Natural killer cell (primary cell): ENCODE data around the gene NCS1. TPM values are rescaled to one million over a fixed set of nuclear protein-coding genes. Genes with fewer than 3 reads are reported as not detected.

Source experiments
- ATAC-seq, 3 donors: fragments of 150-1000 bp in 2 of 3; fragments of 200-7000 bp in 1 of 3; cut with Tn5 transposase; 1 replicate in 1 of 3; 2 replicates in 2 of 3; pipeline ENCODE4 v1.10.0; 2021; ENCODE audit warnings: mild to moderate bottlenecking in 2 of 3, moderate library complexity in 2 of 3
- DNase-seq, 2 donors: peaks; one replicate each; pipeline versions ENCODE4 v3.0.0 to v3.0.0-alpha.2; 2013 to 2021; ENCODE audit warnings: mixed read lengths in 1 of 2
- H3K27ac ChIP-seq: one replicate; pipeline ENCODE4 v1.5.1; 2013; ENCODE audit warnings: mild to moderate bottlenecking, low read length
- H3K27me3 ChIP-seq: one replicate; pipeline ENCODE4 v1.6.1; 2013; ENCODE audit warnings: low read length; ENCODE audit not compliant: control insufficient read depth, insufficient read depth
- H3K36me3 ChIP-seq: one replicate; pipeline ENCODE4 v1.6.1; 2013; ENCODE audit warnings: low read length; ENCODE audit not compliant: control insufficient read depth, insufficient read depth
- H3K4me1 ChIP-seq: one replicate; pipeline ENCODE4 v1.6.1; 2013; ENCODE audit warnings: low read length; ENCODE audit not compliant: control insufficient read depth, insufficient read depth
- H3K4me3 ChIP-seq: one replicate; pipeline ENCODE4 v1.5.1; 2013; ENCODE audit warnings: low read length
- H3K9me3 ChIP-seq: one replicate; pipeline ENCODE4 v1.6.1; 2013; ENCODE audit warnings: low read length; ENCODE audit not compliant: control insufficient read depth, insufficient read depth
- H3K27ac Mint-ChIP-seq, 2 donors: one replicate each; pipeline ENCODE4 v1.8.0; 2022; ENCODE audit warnings: mild to moderate bottlenecking in 2 of 2, mixed read lengths in 2 of 2, moderate library complexity in 1 of 2
- H3K27me3 Mint-ChIP-seq, 2 donors: one replicate each; pipeline ENCODE4 v1.8.0; 2022; ENCODE audit warnings: low read depth in 2 of 2, mixed read lengths in 2 of 2
- H3K36me3 Mint-ChIP-seq: one replicate; pipeline ENCODE4 v1.8.0; 2022; ENCODE audit warnings: mixed read lengths
- H3K4me1 Mint-ChIP-seq, 2 donors: one replicate each; pipeline ENCODE4 v1.8.0; 2022; ENCODE audit warnings: mixed read lengths in 2 of 2
- H3K4me3 Mint-ChIP-seq: one replicate; pipeline ENCODE4 v1.8.0; 2022; ENCODE audit warnings: mild to moderate bottlenecking, moderate library complexity, mixed read lengths
- H3K9me3 Mint-ChIP-seq, 2 donors: one replicate each; pipeline ENCODE4 v1.8.0; 2022; ENCODE audit warnings: mixed read lengths in 2 of 2
- WGBS: methylation state at CpG from one replicate; pipeline ENCODE4 v1.1.7; 2013; ENCODE audit warnings: missing lambda C conversion rate; ENCODE audit not compliant: insufficient coverage; 5-methylcytosine and 5-hydroxymethylcytosine counted together
- intact Hi-C: fragments of 100-400 bp; cut with micrococcal nuclease; formaldehyde crosslinking; loops from one replicate; pipeline ENCODE4 v1.14.2; 2022
- total RNA-seq, 4 donors: library from RNA; stranded (reverse); fragments of 120-200 nt in 1 of 4; gene quantifications; one replicate each; pipeline versions ENCODE4 v1.2.3 to v1.2.4, GENCODE V29; 2013 to 2022
- TF ChIP-seq, protein P1 (sequence below): fragments of 200-600 bp; IDR thresholded peaks from one replicate; pipeline ENCODE4 v1.8.0; 2022; ENCODE audit warnings: antibody characterized with exemption

NCS1 gene
- total RNA-seq, 3 donors from 2014 or later (not counting 1 experiment from before 2014, with no cell fraction given): 1.4 to 2.4 (median 1.5) TPM

- H3K4me1 ChIP-seq: peaks cover 20% of the 10 kb centered on the region
- intact Hi-C loops: no loop called here
- TF ChIP-seq, protein P1, sequence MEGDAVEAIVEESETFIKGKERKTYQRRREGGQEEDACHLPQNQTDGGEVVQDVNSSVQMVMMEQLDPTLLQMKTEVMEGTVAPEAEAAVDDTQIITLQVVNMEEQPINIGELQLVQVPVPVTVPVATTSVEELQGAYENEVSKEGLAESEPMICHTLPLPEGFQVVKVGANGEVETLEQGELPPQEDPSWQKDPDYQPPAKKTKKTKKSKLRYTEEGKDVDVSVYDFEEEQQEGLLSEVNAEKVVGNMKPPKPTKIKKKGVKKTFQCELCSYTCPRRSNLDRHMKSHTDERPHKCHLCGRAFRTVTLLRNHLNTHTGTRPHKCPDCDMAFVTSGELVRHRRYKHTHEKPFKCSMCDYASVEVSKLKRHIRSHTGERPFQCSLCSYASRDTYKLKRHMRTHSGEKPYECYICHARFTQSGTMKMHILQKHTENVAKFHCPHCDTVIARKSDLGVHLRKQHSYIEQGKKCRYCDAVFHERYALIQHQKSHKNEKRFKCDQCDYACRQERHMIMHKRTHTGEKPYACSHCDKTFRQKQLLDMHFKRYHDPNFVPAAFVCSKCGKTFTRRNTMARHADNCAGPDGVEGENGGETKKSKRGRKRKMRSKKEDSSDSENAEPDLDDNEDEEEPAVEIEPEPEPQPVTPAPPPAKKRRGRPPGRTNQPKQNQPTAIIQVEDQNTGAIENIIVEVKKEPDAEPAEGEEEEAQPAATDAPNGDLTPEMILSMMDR: no peak
- H3K27ac ChIP-seq: no peak overlapping the region
- no peak for DNase-seq
- no peaks in the 10 kb centered on the region for H3K36me3 ChIP-seq
- peak overlapping the region in 1 of 2 donors; percentile 26 for H3K27ac Mint-ChIP-seq
- peaks cover 16 to 21% of the 10 kb centered on the region in 2 donors for H3K4me1 Mint-ChIP-seq
- 80% methylated on average over 6 of the region's 11 CpGs for WGBS
- no peaks in the 10 kb centered on the region for H3K36me3 Mint-ChIP-seq
- no peaks in the 10 kb centered on the region for H3K27me3 ChIP-seq
- H3K4me3 ChIP-seq: no peak overlapping the region
- ATAC-seq: no peak
- no peaks in the 10 kb centered on the region for H3K9me3 Mint-ChIP-seq
- H3K27me3 Mint-ChIP-seq: no peaks in the 10 kb centered on the region
- no peaks in the 10 kb centered on the region for H3K9me3 ChIP-seq
- peak overlapping the region; percentile 18 for H3K4me3 Mint-ChIP-seq
Measured at GRCh38 chr9:130242270-130243014, 70.2 kb downstream of the NCS1 start.

- Mint-ChIP-seq H3K36me3 (no peaks in the 10 kb centered on the region), H3K9me3 (no peaks in the 10 kb centered on the region), H3K4me3 (peak overlapping the region; percentile 49), H3K4me1 (peaks cover 16 to 21% of the 10 kb centered on the region in 2 donors), H3K27me3 (no peaks in the 10 kb centered on the region), H3K27ac (peak overlapping the region in 1 of 2 donors; percentile 26)
- WGBS: 32% methylated on average over 35 of the region's 35 CpGs
- Histone ChIP-seq H3K9me3 (no peaks in the 10 kb centered on the region), H3K4me1 (peaks cover 20% of the 10 kb centered on the region), H3K27ac (no peak overlapping the region), H3K4me3 (no peak overlapping the region), H3K36me3 (no peaks in the 10 kb centered on the region), H3K27me3 (no peaks in the 10 kb centered on the region)
- ATAC-seq (peak; percentile 86 to 94 (median 86)), DNase-seq (peak; percentile 78 to 89)
- intact Hi-C loops: no loop called here
- TF ChIP-seq, protein P1: peak; percentile 94
Measured at GRCh38 chr9:130243015-130243881, 71.0 kb downstream of the NCS1 start.

- Mint-ChIP-seq H3K4me1 (peaks cover 16 to 21% of the 10 kb centered on the region in 2 donors), H3K4me3 (no peak overlapping the region), H3K27me3 (peaks cover 0 to 4% of the 10 kb centered on the region in 2 donors), H3K9me3 (no peaks in the 10 kb centered on the region), H3K36me3 (no peaks in the 10 kb centered on the region), H3K27ac (no peak overlapping the region)
- no peak for ATAC-seq
- Histone ChIP-seq H3K36me3 (no peaks in the 10 kb centered on the region), H3K27me3 (no peaks in the 10 kb centered on the region), H3K4me3 (no peak overlapping the region), H3K9me3 (no peaks in the 10 kb centered on the region), H3K27ac (no peak overlapping the region), H3K4me1 (peaks cover 20% of the 10 kb centered on the region)
- DNase-seq: no peak
- TF ChIP-seq, protein P1: no peak
- 90% methylated on average over 7 of the region's 7 CpGs for WGBS
- intact Hi-C loops: no loop called here
Measured at GRCh38 chr9:130243882-130244170, 71.6 kb downstream of the NCS1 start.
